DMS53 treated with DMSO at 0.1 percent for 48 hours (cell line): ENCODE results near the gene SPDEF.
A peak's percentile ranks its signal among the peaks of the same experiment; 100 is the strongest.

Source experiments
- DNase-seq: peaks from one replicate; lab custom pipeline; 2025; ENCODE audit not compliant: unreplicated experiment; lab: John Stamatoyannopoulos, UW

The SPDEF gene

GRCh38 chr6:34515473-34516387 lies 40.4 kb downstream of the SPDEF start:
- no peak for DNase-seq

DNA sequence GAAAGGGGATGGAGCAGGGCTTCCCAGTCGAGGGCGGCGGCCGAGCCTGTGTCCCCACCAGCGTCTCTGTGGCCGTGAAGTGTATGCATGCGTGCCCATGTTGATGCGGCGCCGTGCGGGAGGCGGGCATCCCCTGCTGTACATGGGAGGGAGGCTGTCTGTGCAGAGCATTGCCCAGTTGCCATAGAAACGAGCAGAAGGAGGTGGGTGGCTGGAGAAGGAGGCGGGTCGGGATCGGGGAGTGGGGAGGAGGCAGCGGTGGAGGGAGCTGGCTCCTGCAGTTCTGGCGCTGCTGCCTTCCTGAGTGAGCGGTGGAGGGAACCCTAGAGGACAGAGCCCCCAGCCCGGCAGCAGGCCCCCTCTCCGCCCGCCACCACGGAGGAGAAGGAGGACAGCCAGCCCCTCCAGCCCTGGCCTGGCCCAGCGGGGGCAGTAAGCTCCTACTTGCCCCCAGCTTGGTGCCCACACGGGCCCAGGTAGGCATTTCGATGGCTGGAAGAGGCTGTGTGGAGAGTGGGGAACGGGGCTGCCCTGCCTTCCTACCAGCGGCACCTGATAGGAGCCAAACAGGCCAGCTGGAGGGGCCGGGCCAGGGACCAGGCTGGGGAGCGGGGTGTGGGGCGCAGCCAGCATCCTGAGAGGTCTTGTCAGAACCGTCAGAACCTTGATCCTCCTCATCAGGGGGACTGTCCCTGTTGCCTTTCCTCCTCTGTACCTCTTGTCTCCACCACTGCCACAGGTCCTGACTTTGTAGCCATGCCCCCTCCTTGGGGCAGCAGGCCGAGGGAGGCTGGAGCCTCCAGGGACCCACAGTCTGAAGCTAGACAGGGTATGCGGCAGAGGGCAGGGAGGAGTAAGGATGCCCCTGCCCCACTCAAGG lies 41.3 kb downstream of the SPDEF start:
- DNase-seq, result no peak

GRCh38 chr6:34514112-34514511 lies 42.0 kb downstream of the SPDEF start:
- no peak for DNase-seq

GRCh38 chr6:34513646-34514045 lies 42.5 kb downstream of the SPDEF start:
- no peak for DNase-seq

GRCh38 chr6:34512738-34513115 lies 43.4 kb downstream of the SPDEF start:
- DNase-seq, result no peak

GRCh38 chr6:34511915-34512737 lies 44.0 kb downstream of the SPDEF start:
- DNase-seq, result no peak

DNA sequence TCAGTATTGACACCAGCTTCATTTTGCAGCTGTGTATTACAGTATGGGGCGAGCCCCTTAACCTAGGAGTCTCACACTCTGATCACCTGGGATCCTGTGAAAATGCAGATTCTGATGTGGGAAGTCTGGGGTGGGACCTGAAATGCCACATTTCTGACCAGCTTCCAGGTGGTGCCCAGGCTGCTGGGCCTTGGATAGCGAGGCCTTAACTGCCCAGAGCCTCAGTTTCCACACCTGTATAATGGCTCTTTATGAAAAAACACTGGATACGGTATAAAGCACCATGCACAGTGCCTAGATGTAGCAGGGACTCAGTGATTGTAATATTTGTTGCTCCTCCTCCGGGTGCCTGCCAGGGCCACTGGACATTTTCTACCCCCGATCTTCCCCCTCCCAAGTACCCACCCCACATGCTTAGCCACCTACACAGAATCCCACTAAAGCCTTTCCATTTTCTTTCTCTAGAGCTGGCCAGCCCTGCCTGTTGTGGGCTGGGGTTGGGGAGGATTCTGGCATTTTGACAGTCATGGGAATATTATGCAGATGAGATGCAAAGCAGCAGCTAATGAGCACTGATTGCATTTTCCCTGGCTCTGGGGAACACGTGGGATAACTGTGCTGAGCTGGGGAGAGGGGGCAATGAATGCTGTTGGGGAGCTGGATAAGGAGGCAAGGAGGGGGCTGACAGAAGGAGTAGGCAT lies 44.8 kb downstream of the SPDEF start:
- DNase-seq, result no peak

DNA sequence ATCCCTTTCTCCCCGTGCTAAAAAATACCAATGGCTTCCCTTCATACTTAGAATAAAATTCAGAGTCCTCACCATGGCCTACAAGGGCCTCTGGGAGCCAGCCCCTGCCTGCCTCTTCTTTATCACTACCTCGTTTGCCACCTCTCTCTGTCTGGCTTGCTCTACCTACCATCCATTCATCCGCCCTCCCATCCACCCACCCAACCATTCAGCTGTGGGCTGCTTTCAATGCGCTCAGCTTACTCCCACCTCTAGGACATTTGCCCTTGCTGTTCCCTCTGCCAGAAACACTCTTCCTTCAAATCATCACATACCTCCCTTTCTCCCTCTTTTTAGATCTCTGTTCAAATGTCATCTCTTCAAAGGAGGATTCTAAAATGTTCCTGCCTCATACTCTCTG lies 45.8 kb downstream of the SPDEF start:
- no peak for DNase-seq

GRCh38 chr6:34509782-34510181 lies 46.3 kb downstream of the SPDEF start:
- DNase-seq, result no peak

GRCh38 chr6:34508425-34508824 lies 47.7 kb downstream of the SPDEF start:
- DNase-seq, result no peak

- DNase-seq, result no peak
Measured at GRCh38 chr6:34506718-34507117, 49.4 kb downstream of the SPDEF start.

GRCh38 chr6:34497411-34497810 lies 58.7 kb downstream of the SPDEF start:
- no peak for DNase-seq

- DNase-seq, result no peak
Measured at GRCh38 chr6:34496103-34496685, 59.9 kb downstream of the SPDEF start.

DNA sequence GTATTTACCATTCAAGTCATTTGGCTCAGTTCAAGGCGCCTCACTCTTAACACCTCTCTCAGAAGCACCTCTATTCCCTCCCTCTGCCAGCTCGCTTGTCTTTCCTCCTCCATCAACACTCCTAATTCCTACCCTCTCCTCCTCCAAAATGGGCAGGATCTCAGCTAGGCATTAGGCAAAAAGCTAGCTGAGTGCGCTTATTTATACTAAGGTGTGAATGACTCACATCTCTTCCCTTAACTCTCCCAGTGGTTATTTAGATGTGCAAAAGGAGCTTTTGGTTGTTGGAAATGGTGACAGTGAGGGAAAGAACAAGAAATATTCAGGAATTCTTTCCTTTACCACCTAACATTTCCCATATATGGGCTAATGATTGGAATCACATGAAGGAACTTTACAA lies 61.2 kb downstream of the SPDEF start:
- no peak for DNase-seq

- no peak for DNase-seq
Measured at GRCh38 chr6:34493344-34493743, 62.8 kb downstream of the SPDEF start.

- DNase-seq, result peak; percentile 43
Measured at GRCh38 chr6:34491091-34491430, 65.1 kb downstream of the SPDEF start.

- peak; percentile 79 for DNase-seq
Measured at GRCh38 chr6:34490390-34491090, 65.6 kb downstream of the SPDEF start.

DNA sequence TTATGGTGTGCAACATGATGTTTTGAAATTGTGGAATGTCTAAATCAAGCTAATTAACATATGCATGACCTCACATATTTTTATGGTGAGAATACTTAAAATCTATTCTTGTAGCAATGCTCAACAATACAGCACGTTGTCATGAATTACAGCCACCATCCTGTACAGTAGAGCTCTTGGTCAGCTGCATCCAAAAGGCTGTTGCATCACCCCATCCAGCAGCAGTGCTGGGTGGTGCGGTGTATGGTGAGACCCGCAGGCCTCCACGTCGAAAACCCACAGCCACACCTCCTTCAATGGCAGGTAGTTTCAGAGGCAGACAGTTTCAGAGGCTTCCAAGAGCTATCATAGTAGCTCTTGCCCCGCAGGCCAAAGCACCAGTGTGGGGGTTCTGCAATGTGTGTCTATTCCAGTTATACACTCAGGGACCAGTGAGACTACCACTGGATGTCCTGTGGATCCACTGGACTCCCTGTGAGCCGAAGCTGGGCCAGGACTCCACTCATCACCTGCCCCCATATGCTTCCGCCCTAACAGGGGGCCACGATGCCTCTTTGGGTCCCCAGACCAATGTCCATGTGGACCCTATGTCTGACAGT lies 66.8 kb downstream of the SPDEF start:
- DNase-seq, result no peak
